H1 (cell line): ENCODE data around the gene SAE1. TPM values are rescaled to one million over a fixed set of nuclear protein-coding genes. Genes with fewer than 3 reads are reported as not detected.

Experiments
- CTCF ChIA-PET: fragments of 300-600 bp; sonication (Branson Sonifier 250); formaldehyde crosslinking; loops from one replicate; lab custom pipeline; 2021; ENCODE audit not compliant: partially characterized antibody; lab: Charles Lee
- POLR2A ChIA-PET: fragments of 300-600 bp; sonication (Branson Sonifier 250); formaldehyde crosslinking; loops from one replicate; lab custom pipeline; 2021; ENCODE audit warnings: inconsistent platforms; ENCODE audit not compliant: partially characterized antibody; lab: Charles Lee
- DNase-seq, 2 experiments: peaks; one replicate each; pipeline versions ENCODE4 v3.0.0 to v3.0.0-alpha.2; 2010 to 2022; ENCODE audit warnings: low spot score in 2 of 2, low read depth in 1 of 2, mixed read lengths in 1 of 2
- FAIRE-seq: peaks from 2 replicates; lab custom pipeline; 2011; peaks lifted over from hg19 to GRCh38; lab: Jason Lieb, UNC
- H2AFZ ChIP-seq: 2 replicates; pipeline ENCODE4 v1.8.1; 2012; ENCODE audit warnings: low read length, inconsistent platforms
- H2AK5ac ChIP-seq: 2 replicates; pipeline ENCODE4 v1.6.1; 2013; ENCODE audit warnings: low read depth, low read length
- H2BK120ac ChIP-seq: replicated peaks from 2 replicates; pipeline ENCODE3; 2013; ENCODE audit warnings: low read depth, low read length, inconsistent platforms
- H2BK12ac ChIP-seq: 2 replicates; pipeline ENCODE4 v1.6.1; 2013; ENCODE audit warnings: low read depth, low read length
- H2BK15ac ChIP-seq: 2 replicates; pipeline ENCODE4 v1.6.1; 2013; ENCODE audit warnings: low read length
- H2BK20ac ChIP-seq: 2 replicates; pipeline ENCODE4 v1.6.1; 2013; ENCODE audit warnings: low read length
- H2BK5ac ChIP-seq: 2 replicates; pipeline ENCODE4 v1.6.1; 2013; ENCODE audit warnings: low read depth, low read length
- H3K14ac ChIP-seq: 2 replicates; pipeline ENCODE4 v1.6.1; 2013; ENCODE audit warnings: inconsistent platforms; ENCODE audit not compliant: insufficient read length
- H3K18ac ChIP-seq: 2 replicates; pipeline ENCODE4 v1.6.1; 2013; ENCODE audit warnings: low read length; ENCODE audit errors: extremely low read depth
- H3K23ac ChIP-seq: 2 replicates; pipeline ENCODE4 v1.6.1; 2013; ENCODE audit warnings: inconsistent platforms; ENCODE audit not compliant: insufficient read length
- H3K23me2 ChIP-seq: 2 replicates; pipeline ENCODE4 v1.6.1; 2013; ENCODE audit warnings: low read depth, low read length
- H3K27ac ChIP-seq: 2 replicates; pipeline ENCODE4 v1.6.1; 2011; ENCODE audit warnings: low read depth, low read length, inconsistent platforms
- H3K27me3 ChIP-seq, 4 experiments: replicated peaks in 1 of 4; 1 replicate in 1 of 4; 2 replicates in 3 of 4; pipeline versions ENCODE4 v1.6.1 to v1.8.1; 2011 to 2013; ENCODE audit warnings: low read length in 3 of 4, mild to moderate bottlenecking in 3 of 4, inconsistent platforms in 2 of 4, mixed read lengths in 2 of 4, moderate library complexity in 1 of 4; ENCODE audit not compliant: control insufficient read depth in 3 of 4, insufficient read depth in 3 of 4; ENCODE audit errors: extremely low read depth in 1 of 4
- H3K36me3 ChIP-seq, 4 experiments: 2 replicates each; pipeline versions ENCODE4 v1.6.1 to v1.8.1; 2011 to 2013; ENCODE audit warnings: mild to moderate bottlenecking in 4 of 4, low read length in 3 of 4, moderate library complexity in 2 of 4, control low read depth in 1 of 4, inconsistent platforms in 1 of 4; ENCODE audit not compliant: insufficient read depth in 4 of 4, control insufficient read depth in 2 of 4
- H3K4ac ChIP-seq: replicated peaks from 2 replicates; pipeline ENCODE3; 2013; ENCODE audit warnings: low read length, low read depth, mixed read lengths, inconsistent platforms; ENCODE audit not compliant: insufficient read length
- H3K4me1 ChIP-seq, 4 experiments: replicated peaks in 1 of 4; 1 replicate in 1 of 4; 2 replicates in 3 of 4; pipeline versions ENCODE4 v1.6.1 to v1.8.1; 2011 to 2013; ENCODE audit warnings: low read length in 3 of 4, inconsistent platforms in 2 of 4, mixed read lengths in 1 of 4; ENCODE audit not compliant: insufficient read depth in 4 of 4, control insufficient read depth in 3 of 4
- H3K4me2 ChIP-seq, 2 experiments: 2 replicates each; pipeline versions ENCODE4 v1.6.1 to v1.8.1; 2011 to 2013; ENCODE audit warnings: low read depth in 2 of 2, low read length in 2 of 2, control low read depth in 1 of 2, inconsistent platforms in 1 of 2, mild to moderate bottlenecking in 1 of 2; ENCODE audit not compliant: insufficient read depth in 1 of 2
- H3K4me3 ChIP-seq, 4 experiments: fragments of 200-600, 300-600 bp in 1 of 4; sonication (generic), shearing (Covaris generic), sonication (Bioruptor Twin) in 1 of 4; 2 replicates each; pipeline versions ENCODE4 v1.5.1 to v1.8.1; 2011 to 2016; ENCODE audit warnings: low read length in 4 of 4, low read depth in 3 of 4, control low read depth in 2 of 4, inconsistent platforms in 2 of 4, mild to moderate bottlenecking in 2 of 4, mixed read lengths in 1 of 4, moderate library complexity in 1 of 4; ENCODE audit not compliant: insufficient read depth in 2 of 4; ENCODE audit errors: extremely low read depth in 1 of 4
- H3K56ac ChIP-seq: replicated peaks from 2 replicates; pipeline ENCODE3; 2013; ENCODE audit warnings: low read depth, mild to moderate bottlenecking, mixed read lengths, low read length, inconsistent platforms; ENCODE audit not compliant: insufficient read length
- H3K79me1 ChIP-seq: 2 replicates; pipeline ENCODE4 v1.6.1; 2013; ENCODE audit warnings: low read depth, low read length, control low read depth
- H3K79me2 ChIP-seq, 2 experiments: 2 replicates each; pipeline versions ENCODE4 v1.6.1 to v1.8.1; 2012 to 2013; ENCODE audit warnings: low read length in 2 of 2, mild to moderate bottlenecking in 2 of 2, inconsistent platforms in 1 of 2; ENCODE audit not compliant: insufficient read depth in 2 of 2, control insufficient read depth in 1 of 2
- H3K9ac ChIP-seq, 4 experiments: replicated peaks in 1 of 4; 1 replicate in 1 of 4; 2 replicates in 3 of 4; pipeline versions ENCODE4 v1.6.1 to v1.8.1; 2011 to 2013; ENCODE audit warnings: low read depth in 3 of 4, low read length in 3 of 4, control low read depth in 2 of 4, mild to moderate bottlenecking in 2 of 4, moderate library complexity in 2 of 4, inconsistent platforms in 1 of 4; ENCODE audit errors: extremely low read depth in 1 of 4
- H3K9me3 ChIP-seq, 2 experiments: 2 replicates each; pipeline versions ENCODE4 v1.6.1 to v1.8.1; 2012 to 2013; ENCODE audit warnings: mild to moderate bottlenecking in 2 of 2, moderate library complexity in 2 of 2, control low read depth in 1 of 2, inconsistent platforms in 1 of 2, low read depth in 1 of 2, low read length in 1 of 2, mixed read lengths in 1 of 2; ENCODE audit not compliant: insufficient read depth in 2 of 2
- H4K20me1 ChIP-seq, 2 experiments: replicated peaks in 1 of 2; 2 replicates each; pipeline versions ENCODE3 to v1.8.1; 2011 to 2013; ENCODE audit warnings: inconsistent platforms in 2 of 2, low read length in 2 of 2, mild to moderate bottlenecking in 1 of 2; ENCODE audit not compliant: insufficient read depth in 2 of 2, control insufficient read depth in 1 of 2
- H4K5ac ChIP-seq: 2 replicates; pipeline ENCODE4 v1.6.1; 2013; ENCODE audit warnings: low read length, low read depth, mixed read lengths, inconsistent platforms; ENCODE audit not compliant: insufficient read length
- H4K8ac ChIP-seq: 2 replicates; pipeline ENCODE4 v1.8.0; 2013; ENCODE audit warnings: mild to moderate bottlenecking, moderate library complexity, low read length, inconsistent platforms; ENCODE audit not compliant: insufficient read depth; ENCODE audit errors: extremely low read depth
- H4K91ac ChIP-seq: replicated peaks from 2 replicates; pipeline ENCODE3; 2013; ENCODE audit warnings: low read length, mixed read lengths, inconsistent platforms; ENCODE audit not compliant: insufficient read length
- MAX ChIP-seq: IDR thresholded peaks from 2 replicates; pipeline ENCODE4 v1.6.1; 2012; ENCODE audit warnings: inconsistent platforms
- SUZ12 ChIP-seq: fragments of 200-600 bp; sonication (generic); IDR thresholded peaks from 2 replicates; pipeline ENCODE4 v1.6.1; 2012; ENCODE audit warnings: mild to moderate bottlenecking, inconsistent platforms, low read length, moderate library complexity, mixed read lengths
- YY1 ChIP-seq: IDR thresholded peaks from 2 replicates; pipeline ENCODE4 v1.6.1; 2011; ENCODE audit warnings: low read depth, mild to moderate bottlenecking, low read length
- WGBS, 2 experiments: shearing (Covaris generic) in 1 of 2; methylation state at CpG; one replicate each; pipeline versions ENCODE4 v1.1.6 to v1.1.7; 2013 to 2015; ENCODE audit warnings: low lambda C conversion rate in 2 of 2, mixed read lengths in 2 of 2, inconsistent platforms in 1 of 2, low coverage in 1 of 2, missing lambda C conversion rate in 1 of 2; ENCODE audit not compliant: insufficient replicate concordance in 2 of 2, insufficient coverage in 1 of 2, insufficient read length in 1 of 2; ENCODE audit errors: extremely low coverage in 1 of 2, missing lambda C conversion rate in 1 of 2; 5-methylcytosine and 5-hydroxymethylcytosine counted together
- polyA plus RNA-seq, 7 experiments: library from polyadenylated mRNA; depleted of rRNA in 3 of 7; stranded (reverse) in 5 of 7; unstranded in 2 of 7; fragments of >200 nt in 5 of 7; fragments of 200-250 nt in 2 of 7; gene quantifications; 1 replicate in 5 of 7; 2 replicates in 1 of 7; 4 replicates in 1 of 7; pipeline versions ENCODE4 v1.2.1 to v1.2.3, GENCODE V29; 2011 to 2013; ENCODE audit warnings: missing spikeins in 2 of 7, mixed read lengths in 2 of 7
- total RNA-seq: library from RNA; stranded (reverse); fragmentation: NEBNext Ultra II Directional; extraction: Animal tissue kit (Norgen Biotek cat#: 25700); gene quantifications from 2 replicates; pipeline ENCODE4 v1.2.1, GENCODE V29; 2021

Gene SAE1
- total and polyA plus RNA-seq, 2 of the 8 experiments (the other 6 are each of a cell fraction or from before 2014, with no cell fraction given) = 213 to 268 TPM

DNA sequence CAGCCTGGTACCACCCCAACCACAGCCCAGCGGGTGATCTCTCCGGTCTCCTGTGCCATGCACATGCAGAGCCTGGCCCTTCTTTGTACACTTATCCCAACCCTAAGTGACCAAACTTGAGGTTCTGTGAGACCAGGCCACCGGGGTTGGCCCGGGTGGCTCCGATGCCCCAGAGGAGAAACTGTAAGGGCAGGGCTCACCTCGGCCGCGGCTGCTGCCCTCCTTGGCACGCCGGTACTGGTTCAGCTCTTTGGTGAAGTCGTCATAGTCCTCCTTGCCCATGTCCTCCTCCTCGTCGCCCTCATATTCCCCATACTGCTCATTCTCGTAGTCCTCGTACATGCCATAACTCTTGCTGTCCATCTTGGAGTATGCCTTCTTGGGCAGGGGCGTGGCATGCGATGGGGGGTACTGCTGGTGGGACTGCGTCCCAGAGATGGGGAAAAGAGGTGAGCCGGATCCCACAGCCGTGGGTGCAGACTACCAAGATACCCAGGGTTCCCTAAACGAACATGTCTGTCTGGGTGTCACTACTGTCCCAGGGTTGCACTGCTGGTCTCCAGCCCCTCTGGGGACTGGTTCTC is 40.8 kb upstream of the SAE1 start:
- DNase-seq = no peak
- TF ChIP-seq YY1 (no peak), SUZ12 (no peak), MAX (no peak)

More for the DNA sequence above, 40.8 kb upstream of the SAE1 start:
- Histone ChIP-seq H3K9ac (no peak overlapping the region), H3K14ac (no peak overlapping the region), H2AK5ac (no peak overlapping the region), H3K36me3 (peaks cover 22 to 74% (median 41%) of the 10 kb centered on the region in 4 experiments), H2BK120ac (no peak overlapping the region), H2BK12ac (no peak overlapping the region), H3K4ac (no peak overlapping the region), H4K20me1 (peaks cover 8% of the 10 kb centered on the region in 2 experiments), H2BK15ac (no peak overlapping the region), H3K56ac (no peak overlapping the region), H3K4me2 (no peak overlapping the region), H3K23ac (no peak overlapping the region), H3K23me2 (no peaks in the 10 kb centered on the region), H3K9me3 (no peaks in the 10 kb centered on the region), H2AFZ (no peak overlapping the region), H4K5ac (no peak overlapping the region), H3K4me3 (no peak overlapping the region), H2BK20ac (no peak overlapping the region), H3K79me1 (no peaks in the 10 kb centered on the region; the same call in 1 of the 2 replicates), H3K4me1 (no peaks in the 10 kb centered on the region), H3K27me3 (no peaks in the 10 kb centered on the region; a peak in 1 of 7 replicates), H3K27ac (no peak overlapping the region), H4K8ac (no peak overlapping the region), H3K79me2 (peaks cover 0 to 6% of the 10 kb centered on the region in 2 experiments; a peak in 1 of 4 replicates), H3K18ac (no peak overlapping the region), H2BK5ac (no peak overlapping the region), H4K91ac (no peak overlapping the region)
- FAIRE-seq = no peak
- 97% methylated on average over 21 of the region's 21 CpGs; no CpG with 5 or more reads in 1 of the 2 experiments for WGBS, 2 experiments
- ChIA-PET POLR2A (interaction anchor here (0.6 to 13.8 kb wide), 4 partner anchors 8 to 67 kb away, joined by 3 to 209 read pairs (median 7); partner anchors contain the start of gene ZC3H4), CTCF (interaction anchor here (0.8 to 1.1 kb wide), 2 partner anchors 9 to 18 kb away, joined by 3 read pairs; no protein-coding TSS in a partner anchor)
